Measurements from ENCODE around the gene PPP6R3.
"Not testable (repeated sequence)": the region's sequence is repeated elsewhere in the genome, so short reads cannot be mapped to it uniquely, and the experiment has no call there.

PPP6R3 gene

GRCh38 chr11:68531129-68531693, 70.7 kb downstream of the PPP6R3 start:
- DNase-seq: no peak

- DNase-seq: no peak
Observed at GRCh38 chr11:68532727-68533369, 72.3 kb downstream of the PPP6R3 start.

DNA sequence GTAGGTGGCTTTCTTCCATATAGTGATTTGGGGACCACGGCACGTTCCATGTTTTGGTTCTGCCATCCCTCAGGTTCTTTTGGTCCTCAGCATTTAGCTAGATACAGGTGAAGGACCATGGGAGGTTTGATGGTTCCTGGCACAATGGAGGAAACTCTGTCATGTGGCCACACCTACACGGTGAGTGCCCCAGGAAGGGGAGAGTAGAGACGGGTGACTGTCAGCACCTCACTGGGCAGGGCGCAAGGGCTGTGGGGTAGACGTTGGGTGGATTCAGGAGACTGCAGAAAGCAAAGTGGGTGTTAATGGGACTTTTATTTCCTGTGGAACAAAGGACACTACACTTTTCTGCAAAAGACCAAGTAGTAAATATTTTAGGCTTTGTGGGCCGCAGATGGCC, 73.4 kb downstream of the PPP6R3 start:
- no peak for DNase-seq

- DNase-seq: no peak
Observed at GRCh38 chr11:68535098-68535497, 74.5 kb downstream of the PPP6R3 start.

GRCh38 chr11:68536706-68537105, 76.2 kb downstream of the PPP6R3 start:
- DNase-seq: no peak

- no peak for DNase-seq
Observed at GRCh38 chr11:68538025-68538424, 77.5 kb downstream of the PPP6R3 start.

GRCh38 chr11:68539395-68539794, 78.8 kb downstream of the PPP6R3 start:
- no peak for DNase-seq

DNA sequence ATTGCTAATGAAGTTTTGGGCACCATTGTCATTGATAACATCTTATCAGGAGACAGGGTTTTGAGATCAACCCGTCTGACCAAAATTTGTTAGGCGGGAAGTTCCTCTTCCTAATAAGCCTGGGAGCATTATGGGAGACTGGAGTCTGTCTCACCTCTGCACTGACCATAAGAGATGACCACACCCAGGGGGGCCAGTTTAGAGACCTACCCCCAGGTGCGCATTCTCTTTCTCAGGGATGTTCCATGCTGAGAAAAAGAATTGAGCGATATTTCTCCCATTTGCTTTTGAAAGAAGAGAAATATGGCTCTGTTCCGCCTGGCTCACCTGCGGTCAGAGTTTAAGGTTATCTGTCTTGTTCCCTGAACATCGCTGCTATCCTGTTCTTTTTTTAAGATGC, 80.0 kb downstream of the PPP6R3 start:
- not testable (repeated sequence) for DNase-seq

DNA sequence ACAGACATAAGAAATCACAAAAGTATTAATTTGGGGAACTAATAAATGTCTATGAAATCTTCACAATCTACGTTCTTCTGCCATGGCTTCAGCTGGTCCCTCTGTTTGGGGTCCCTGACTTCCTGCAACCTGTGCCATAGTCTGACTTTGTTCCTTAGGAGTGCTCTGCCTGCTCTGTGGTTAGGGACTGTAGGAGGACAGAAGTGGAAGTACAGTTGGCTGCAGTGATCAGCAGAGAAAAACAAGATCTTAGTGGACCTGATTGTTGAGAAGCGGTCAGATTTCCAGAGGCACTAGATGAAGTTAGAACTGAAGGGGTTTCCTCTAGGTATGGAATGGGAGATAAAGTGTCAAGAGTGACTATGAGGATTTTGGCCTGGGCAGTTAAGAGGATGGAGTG, 80.6 kb downstream of the PPP6R3 start:
- DNase-seq: no peak

DNA sequence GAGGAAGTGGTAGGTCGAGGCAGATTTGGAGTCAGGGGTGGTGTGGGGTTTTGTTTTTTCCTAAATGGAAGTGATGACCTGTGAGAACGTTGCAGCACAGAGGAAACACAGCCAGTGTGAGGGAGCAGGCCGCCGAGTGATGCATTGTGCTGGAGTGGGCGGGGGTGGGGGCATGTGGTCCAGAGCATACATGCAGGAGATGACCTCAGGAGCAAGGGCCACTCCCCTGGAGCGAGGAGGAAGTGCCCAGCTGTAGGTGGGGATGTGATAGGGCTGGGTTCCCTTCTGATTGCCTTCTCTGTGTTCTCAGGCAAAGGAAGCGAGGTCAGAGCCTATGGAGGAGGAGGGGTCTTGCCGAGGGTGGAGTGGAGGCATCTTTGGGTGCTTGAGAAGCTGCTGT, 81.4 kb downstream of the PPP6R3 start:
- no peak for DNase-seq

GRCh38 chr11:68542617-68543016, 82.1 kb downstream of the PPP6R3 start:
- DNase-seq: no peak

GRCh38 chr11:68543594-68543993, 83.0 kb downstream of the PPP6R3 start:
- DNase-seq: no peak

- DNase-seq: no peak
Observed at GRCh38 chr11:68545347-68545746, 84.8 kb downstream of the PPP6R3 start.

- no peak for DNase-seq
Observed at GRCh38 chr11:68545796-68546195, 85.2 kb downstream of the PPP6R3 start.

- no peak for DNase-seq
Observed at GRCh38 chr11:68546555-68546954, 86.0 kb downstream of the PPP6R3 start.

DNA sequence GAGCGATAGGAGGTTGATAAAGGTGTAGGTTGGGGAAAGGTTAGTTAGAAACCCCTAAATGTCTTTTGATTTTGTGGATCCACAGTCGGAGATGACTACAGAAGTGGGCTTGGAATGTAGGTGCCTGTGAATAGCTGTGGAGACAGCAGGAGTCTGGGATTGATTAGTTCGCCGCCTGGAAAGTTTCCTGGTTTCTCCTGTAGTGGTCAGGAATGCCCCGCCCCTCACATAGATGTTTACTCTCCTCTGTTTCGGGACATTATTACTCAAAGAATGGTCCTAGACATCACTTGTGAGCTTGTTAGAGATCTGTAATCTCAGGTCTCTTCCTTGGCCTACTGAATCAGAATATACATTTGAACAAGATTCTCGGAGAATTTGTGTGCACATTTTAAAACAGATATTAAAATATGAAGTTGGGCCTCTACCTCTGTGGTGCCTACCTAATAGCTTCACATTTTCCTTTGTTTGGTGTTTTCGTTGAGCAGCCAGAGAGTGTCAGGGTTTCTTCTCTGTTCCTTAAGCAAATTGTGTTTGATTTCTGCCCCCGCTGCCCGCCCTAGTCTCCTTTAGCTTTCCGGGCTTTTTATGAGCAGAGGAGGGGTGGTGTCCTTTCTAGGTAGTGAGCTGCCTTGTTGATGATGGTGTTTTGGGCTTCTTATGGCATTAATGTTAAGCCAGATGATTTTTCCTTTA, 89.4 kb downstream of the PPP6R3 start:
- no peak for DNase-seq

DNA sequence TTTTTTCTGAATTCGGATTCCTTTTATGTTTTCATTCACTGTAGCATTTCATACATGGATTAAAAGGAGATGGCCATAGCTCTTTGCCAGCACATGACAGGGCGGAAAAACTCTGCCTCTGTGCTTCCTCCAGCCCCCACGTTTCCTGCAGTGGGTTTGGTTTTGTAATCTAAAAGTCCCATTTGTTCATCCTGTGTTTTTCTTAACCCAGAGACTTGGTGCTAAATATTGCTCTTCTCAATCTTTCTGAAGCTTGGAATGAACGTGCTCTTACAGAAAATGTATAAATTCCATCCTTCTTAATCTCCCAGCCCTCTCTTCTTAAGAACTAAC, 89.9 kb downstream of the PPP6R3 start:
- DNase-seq: peak; percentile 71

GRCh38 chr11:68551223-68551622, 90.7 kb downstream of the PPP6R3 start:
- DNase-seq: no peak

GRCh38 chr11:68551777-68552176, 91.2 kb downstream of the PPP6R3 start:
- DNase-seq: no peak

- no peak for DNase-seq
Observed at GRCh38 chr11:68552542-68552941, 92.0 kb downstream of the PPP6R3 start.

DNA sequence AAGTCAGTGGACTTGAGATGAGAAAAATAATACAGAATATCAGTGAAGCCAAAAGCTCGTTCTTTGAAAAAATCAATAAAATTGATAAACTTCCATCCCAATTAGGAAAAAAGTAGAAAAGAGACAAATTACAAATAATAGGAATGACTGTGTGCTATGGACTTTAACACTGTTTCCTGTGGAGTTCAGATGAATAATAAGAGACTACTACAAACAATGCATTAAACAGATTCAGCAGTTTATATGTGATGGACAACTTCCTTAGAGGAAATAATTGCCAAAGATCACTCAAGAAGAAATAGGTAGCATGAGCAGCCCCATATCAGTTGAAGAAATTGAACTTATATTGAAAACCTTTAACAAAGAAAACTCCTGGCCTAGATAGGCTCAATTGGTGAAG, 99.7 kb downstream of the PPP6R3 start:
- DNase-seq: no peak

GRCh38 chr11:68563454-68563853, 102.9 kb downstream of the PPP6R3 start:
- no peak for DNase-seq

DNA sequence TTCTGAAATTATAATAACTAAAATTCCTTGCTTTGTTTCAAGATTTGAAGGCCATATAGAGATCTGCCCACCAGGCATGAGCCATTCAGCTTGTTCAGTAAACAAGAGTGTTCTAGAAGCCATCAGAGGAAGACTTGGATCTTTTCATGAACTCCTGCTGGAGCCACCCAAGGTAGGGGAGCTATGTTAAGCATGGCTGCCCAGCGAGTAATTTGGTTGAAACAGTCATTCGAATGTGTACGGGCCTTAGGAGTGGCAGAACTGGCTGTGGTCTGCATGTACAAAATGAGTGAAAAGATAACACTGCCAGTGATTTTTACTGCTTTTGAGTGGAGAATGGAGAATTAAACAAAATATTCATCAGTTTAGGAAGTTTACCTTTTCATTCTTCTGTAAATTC, 103.7 kb downstream of the PPP6R3 start:
- no peak for DNase-seq

DNA sequence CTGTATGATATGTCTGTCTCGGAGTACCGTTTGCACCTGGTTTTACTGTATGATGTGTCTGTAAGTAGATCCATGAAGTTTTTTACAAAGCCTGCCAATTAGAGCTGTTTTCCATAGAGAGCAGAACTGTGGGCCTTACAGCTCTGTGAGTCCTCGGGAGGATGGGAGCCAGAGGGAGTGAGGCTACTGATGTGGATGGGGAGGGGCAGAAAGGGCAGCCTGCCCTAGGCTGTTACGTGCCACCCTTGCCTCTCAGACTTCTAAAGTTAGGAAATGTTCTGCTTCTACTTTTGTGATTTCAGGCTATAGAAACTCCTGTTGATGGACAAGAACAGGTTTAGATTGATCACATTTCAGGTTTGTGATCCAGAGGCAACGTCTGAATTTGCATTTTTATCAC, 105.2 kb downstream of the PPP6R3 start:
- no peak for DNase-seq

GRCh38 chr11:68567553-68567952, 107.0 kb downstream of the PPP6R3 start:
- no peak for DNase-seq
